GM19351 (cell line): Measurements from ENCODE around the gene DCP1B.

Experiments used
- ATAC-seq: cut with Tn5 transposase; IDR thresholded peaks from one replicate; pipeline ENCODE4 v1.9.1; 2021; ENCODE audit warnings: mild to moderate bottlenecking, moderate library complexity; ENCODE audit not compliant: unreplicated experiment

The DCP1B gene

GRCh38 chr12:1908758-1909157 lies 95.5 kb downstream of the DCP1B start:
- no peak for ATAC-seq

- no peak for ATAC-seq
Observed at GRCh38 chr12:1907652-1908611, 96.3 kb downstream of the DCP1B start.

DNA sequence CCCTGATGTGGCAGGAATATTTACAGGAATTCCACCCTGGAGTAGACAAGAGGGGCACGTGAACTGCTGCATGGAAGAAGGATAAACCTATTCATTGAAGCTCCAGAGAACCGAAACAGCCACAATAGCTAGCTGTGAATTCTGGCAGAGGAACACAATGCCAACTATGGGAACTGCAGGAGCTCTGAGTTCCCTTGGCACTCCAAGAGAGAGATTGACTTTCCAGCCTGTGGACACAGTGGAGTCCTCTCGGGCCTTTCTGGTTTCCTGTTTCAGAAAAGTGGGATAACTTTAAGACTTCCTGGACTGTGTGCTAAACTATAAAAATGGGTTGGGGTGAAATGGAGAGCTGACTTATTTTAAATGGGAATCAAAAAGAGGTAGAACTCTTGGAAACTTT lies 97.7 kb downstream of the DCP1B start:
- no peak for ATAC-seq

DNA sequence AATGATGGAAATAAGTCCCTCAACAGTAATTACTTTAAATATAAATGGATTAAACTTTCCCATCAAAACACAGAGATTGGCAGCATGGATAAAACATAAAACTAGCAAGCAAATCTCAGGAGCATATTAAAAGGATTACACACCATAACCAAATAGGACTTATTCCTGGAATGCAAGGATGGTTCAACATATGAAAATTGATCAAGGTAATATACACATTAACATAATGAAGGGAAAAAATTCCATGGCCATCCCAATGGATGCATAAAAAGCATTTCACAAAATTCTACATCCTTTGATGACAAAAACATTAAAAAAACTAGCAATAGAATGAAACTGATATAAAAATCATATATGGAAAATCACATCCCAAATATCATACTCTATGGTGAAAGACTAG lies 99.4 kb downstream of the DCP1B start:
- no peak for ATAC-seq

DNA sequence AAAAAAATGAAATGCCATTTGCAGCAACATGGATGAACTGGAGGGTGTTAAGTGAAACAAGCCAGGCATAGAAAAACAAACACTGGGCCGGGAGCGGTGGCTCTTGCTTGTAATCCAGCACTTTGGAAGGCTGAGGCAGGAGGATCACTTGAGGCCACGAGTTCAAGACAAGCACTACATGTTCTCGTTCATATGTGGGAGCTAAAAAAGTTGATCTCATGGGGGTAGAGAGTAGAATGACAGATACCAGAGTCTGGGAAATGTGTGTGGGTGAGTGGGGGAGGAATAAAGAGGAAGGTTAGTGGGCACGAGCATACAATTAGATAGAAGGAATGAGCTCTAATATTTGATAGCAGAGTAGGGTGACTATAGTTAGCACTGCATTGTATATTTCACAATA lies 107.3 kb downstream of the DCP1B start:
- ATAC-seq, result no peak
